A673 (cell line): ENCODE measurements around the gene DIP2C. TPM values are rescaled to one million over a fixed set of nuclear protein-coding genes. Genes with fewer than 3 reads are reported as not detected.

Experiments used
- BruUV-seq: library from RNA; stranded (reverse); fragments of 400-500 nt; replicated peaks from 2 replicates; lab custom pipeline; 2021; lab: Mats Ljungman, UMichigan
- CTCF ChIA-PET: fragments of 300-600 bp; sonication (Branson Sonifier 250); formaldehyde crosslinking; loops from one replicate; lab custom pipeline; 2022; ENCODE audit warnings: antibody characterized with exemption; lab: Charles Lee
- POLR2A ChIA-PET: fragments of 300-600 bp; sonication (Branson Sonifier 250); formaldehyde crosslinking; loops from one replicate; lab custom pipeline; 2022; ENCODE audit warnings: antibody characterized with exemption; ENCODE audit not compliant: low non-redundant PET; lab: Charles Lee
- DNase-seq: peaks from one replicate; pipeline ENCODE4 v3.0.0-alpha.2; 2015; ENCODE audit warnings: low spot score
- H3K27ac ChIP-seq: fragments of 200-600 bp; sonication (generic); 2 replicates; pipeline ENCODE4 v1.5.1; 2016; ENCODE audit warnings: mixed run types, low read depth, mild to moderate bottlenecking, mixed read lengths, antibody characterized with exemption, low read length; ENCODE audit not compliant: poor library complexity, severe bottlenecking
- H3K27me3 ChIP-seq: fragments of 200-600 bp; sonication (generic); replicated peaks from 2 replicates; pipeline ENCODE4 v1.6.1; 2017; ENCODE audit warnings: mixed run types, low read depth, mild to moderate bottlenecking, mixed read lengths, antibody characterized with exemption, low read length; ENCODE audit not compliant: insufficient read depth, poor library complexity
- H3K36me3 ChIP-seq: fragments of 200-600 bp; sonication (generic); 2 replicates; pipeline ENCODE4 v1.6.1; 2016; ENCODE audit warnings: mixed run types, mild to moderate bottlenecking, mixed read lengths, antibody characterized with exemption, low read length; ENCODE audit not compliant: insufficient read depth, poor library complexity, severe bottlenecking
- H3K4me1 ChIP-seq: fragments of 200-600 bp; sonication (generic); 2 replicates; pipeline ENCODE4 v1.6.1; 2017; ENCODE audit warnings: mixed run types, mild to moderate bottlenecking, mixed read lengths, antibody characterized with exemption, low read length; ENCODE audit not compliant: insufficient read depth, poor library complexity, severe bottlenecking
- H3K4me3 ChIP-seq: fragments of 200-600 bp; sonication (generic); 2 replicates; pipeline ENCODE4 v1.5.1; 2016; ENCODE audit warnings: low read depth, mixed run types, mild to moderate bottlenecking, mixed read lengths, low read length; ENCODE audit not compliant: poor library complexity, severe bottlenecking
- H3K9me3 ChIP-seq: fragments of 200-600 bp; sonication (generic); 2 replicates; pipeline ENCODE4 v1.6.1; 2016; ENCODE audit warnings: mixed run types, low read depth, mild to moderate bottlenecking, mixed read lengths, antibody characterized with exemption, low read length; ENCODE audit not compliant: poor library complexity, severe bottlenecking
- EZH2 ChIP-seq: fragments of 200-600 bp; sonication (generic); IDR thresholded peaks from 2 replicates; pipeline ENCODE4 v1.6.1; 2017; ENCODE audit warnings: borderline replicate concordance, low read depth, mild to moderate bottlenecking, mixed read lengths, antibody characterized with exemption, low read length; ENCODE audit not compliant: poor library complexity, severe bottlenecking
- intact Hi-C: fragments of 100-400 bp; cut with micrococcal nuclease; formaldehyde crosslinking; loops from one replicate; pipeline ENCODE4 v1.10.0; 2022; ENCODE audit not compliant: unreplicated experiment
- total RNA-seq: library from RNA; stranded (reverse); gene quantifications from 2 replicates; pipeline ENCODE4 v1.2.3, GENCODE V29; 2021
- TF ChIP-seq, protein P1 (sequence below): fragments of 300-800, 200-600 bp; sonication (generic); conservative IDR thresholded peaks from 2 replicates; pipeline ENCODE4 v1.5.1; 2017; ENCODE audit warnings: low read depth, mild to moderate bottlenecking, antibody characterized with exemption, low read length, moderate library complexity, mixed read lengths

Gene DIP2C
- total RNA-seq, 1 experiment from 2014 or later = 13.2 TPM

DNA sequence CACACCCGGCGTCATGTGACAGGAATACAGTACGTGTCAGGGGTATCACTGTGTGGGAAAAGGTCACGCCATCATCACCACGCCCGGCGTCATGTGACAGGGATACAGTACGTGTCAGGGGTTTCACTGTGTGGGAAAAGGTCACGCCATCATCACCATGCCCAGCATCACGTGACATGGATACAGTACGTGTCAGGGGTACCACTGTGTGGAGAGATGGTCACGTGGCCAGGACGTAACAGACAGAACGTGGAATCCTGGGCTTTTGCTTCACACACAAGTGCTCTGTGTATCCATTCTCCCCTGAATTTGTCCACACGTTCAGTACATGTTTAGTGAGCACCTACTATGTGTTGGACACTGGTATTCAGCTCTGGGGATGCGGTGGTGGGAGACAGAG lies 34.5 kb upstream of the DIP2C start:
- Histone ChIP-seq H3K27ac (no peak overlapping the region), H3K27me3 (no peaks in the 10 kb centered on the region), H3K4me1 (no peaks in the 10 kb centered on the region), H3K9me3 (no peaks in the 10 kb centered on the region), H3K36me3 (no peaks in the 10 kb centered on the region), H3K4me3 (no peak overlapping the region)
- DNase-seq = no peak
- no TSS peak for BruUV-seq
- no peak for TF ChIP-seq EZH2
- TF ChIP-seq, protein P1, sequence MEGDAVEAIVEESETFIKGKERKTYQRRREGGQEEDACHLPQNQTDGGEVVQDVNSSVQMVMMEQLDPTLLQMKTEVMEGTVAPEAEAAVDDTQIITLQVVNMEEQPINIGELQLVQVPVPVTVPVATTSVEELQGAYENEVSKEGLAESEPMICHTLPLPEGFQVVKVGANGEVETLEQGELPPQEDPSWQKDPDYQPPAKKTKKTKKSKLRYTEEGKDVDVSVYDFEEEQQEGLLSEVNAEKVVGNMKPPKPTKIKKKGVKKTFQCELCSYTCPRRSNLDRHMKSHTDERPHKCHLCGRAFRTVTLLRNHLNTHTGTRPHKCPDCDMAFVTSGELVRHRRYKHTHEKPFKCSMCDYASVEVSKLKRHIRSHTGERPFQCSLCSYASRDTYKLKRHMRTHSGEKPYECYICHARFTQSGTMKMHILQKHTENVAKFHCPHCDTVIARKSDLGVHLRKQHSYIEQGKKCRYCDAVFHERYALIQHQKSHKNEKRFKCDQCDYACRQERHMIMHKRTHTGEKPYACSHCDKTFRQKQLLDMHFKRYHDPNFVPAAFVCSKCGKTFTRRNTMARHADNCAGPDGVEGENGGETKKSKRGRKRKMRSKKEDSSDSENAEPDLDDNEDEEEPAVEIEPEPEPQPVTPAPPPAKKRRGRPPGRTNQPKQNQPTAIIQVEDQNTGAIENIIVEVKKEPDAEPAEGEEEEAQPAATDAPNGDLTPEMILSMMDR = no peak
- ChIA-PET CTCF (no interaction called here), POLR2A (no interaction called here)
- intact Hi-C loops = no loop called here

DNA sequence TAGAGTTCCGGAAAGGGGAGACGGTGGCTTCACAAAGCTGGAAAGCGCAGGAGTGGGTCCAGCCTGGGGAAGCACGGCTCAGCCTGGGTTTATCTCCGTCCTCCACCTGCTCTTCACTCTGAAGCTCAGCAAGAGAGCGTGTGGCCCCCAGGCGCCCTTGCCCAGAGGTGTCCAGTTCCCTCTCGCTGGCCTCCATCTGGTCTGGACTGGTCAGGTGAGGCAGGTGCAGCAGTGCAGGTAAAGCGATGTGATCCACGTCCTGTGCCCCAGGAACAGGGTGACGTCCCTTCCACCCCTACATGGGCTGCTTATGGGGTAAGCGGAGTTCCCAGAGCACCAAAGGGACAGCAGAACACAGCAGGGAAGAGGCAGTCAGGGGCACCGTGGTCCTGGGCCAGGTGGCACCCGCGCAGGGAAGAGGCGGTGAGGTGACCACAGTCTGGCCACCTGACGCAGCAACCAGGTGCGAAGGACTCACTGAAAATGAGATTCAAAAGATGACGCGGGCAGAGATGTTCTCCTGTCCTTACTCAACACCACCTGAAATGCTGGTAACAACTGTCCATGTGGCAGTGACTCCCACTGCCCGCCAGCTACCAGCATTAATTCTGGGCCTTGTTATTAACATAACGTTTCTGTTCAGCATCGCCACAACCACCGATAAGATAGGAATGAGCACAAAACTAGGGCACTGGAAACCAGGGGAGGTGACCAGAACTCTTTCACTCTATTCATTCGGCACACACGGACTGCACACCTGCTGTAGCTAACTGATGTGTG lies 33.0 kb upstream of the DIP2C start:
- H3K4me3 ChIP-seq = no peak overlapping the region
- no peaks in the 10 kb centered on the region for H3K4me1 ChIP-seq
- BruUV-seq = no TSS peak
- DNase-seq = no peak
- H3K27ac ChIP-seq = no peak overlapping the region
- POLR2A ChIA-PET = no interaction called here
- no peaks in the 10 kb centered on the region for H3K36me3 ChIP-seq
- CTCF ChIA-PET = no interaction called here
- no peaks in the 10 kb centered on the region for H3K27me3 ChIP-seq
- intact Hi-C loops = no loop called here
- no peaks in the 10 kb centered on the region for H3K9me3 ChIP-seq
- TF ChIP-seq, protein P1 = no peak
- no peak for TF ChIP-seq EZH2

DNA sequence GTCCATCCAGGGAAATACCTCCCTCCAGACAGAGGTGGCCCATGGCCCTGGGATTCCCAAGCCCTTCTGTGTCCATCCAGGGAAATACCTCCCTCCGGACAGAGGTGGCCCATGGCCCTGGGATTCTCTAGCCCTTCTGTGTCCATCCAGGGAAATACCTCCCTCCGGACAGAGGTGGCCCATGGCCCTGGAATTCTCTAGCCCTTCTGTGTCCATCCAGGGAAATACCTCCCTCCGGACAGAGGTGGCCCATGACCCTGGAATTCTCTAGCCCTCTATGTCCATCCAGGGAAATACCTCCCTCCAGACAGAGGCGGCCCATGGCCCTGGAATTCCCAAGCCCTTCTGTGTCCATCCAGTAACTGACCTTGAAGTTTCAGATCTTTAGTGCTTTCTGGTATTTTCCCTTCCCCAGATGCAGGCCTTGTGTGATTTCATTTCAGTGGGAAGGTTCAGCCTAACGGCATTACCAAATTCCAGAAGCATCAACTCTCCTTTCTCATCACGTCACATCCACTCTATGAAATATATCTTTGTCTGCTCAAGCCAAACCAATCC lies 28.8 kb upstream of the DIP2C start:
- intact Hi-C loops = no loop called here
- POLR2A ChIA-PET = no interaction called here

More for the DNA sequence above, 28.8 kb upstream of the DIP2C start:
- Histone ChIP-seq H3K4me3 (no peak overlapping the region), H3K36me3 (no peaks in the 10 kb centered on the region), H3K27ac (no peak overlapping the region), H3K9me3 (peaks cover 15% of the 10 kb centered on the region), H3K27me3 (no peaks in the 10 kb centered on the region), H3K4me1 (no peaks in the 10 kb centered on the region)
- CTCF ChIA-PET = no interaction called here
- BruUV-seq = no TSS peak
- TF ChIP-seq, protein P1 = no peak
- TF ChIP-seq EZH2 = no peak
- DNase-seq = peak; percentile 16
